ENCODE measurements around the gene PRICKLE2.

Gene PRICKLE2

DNA sequence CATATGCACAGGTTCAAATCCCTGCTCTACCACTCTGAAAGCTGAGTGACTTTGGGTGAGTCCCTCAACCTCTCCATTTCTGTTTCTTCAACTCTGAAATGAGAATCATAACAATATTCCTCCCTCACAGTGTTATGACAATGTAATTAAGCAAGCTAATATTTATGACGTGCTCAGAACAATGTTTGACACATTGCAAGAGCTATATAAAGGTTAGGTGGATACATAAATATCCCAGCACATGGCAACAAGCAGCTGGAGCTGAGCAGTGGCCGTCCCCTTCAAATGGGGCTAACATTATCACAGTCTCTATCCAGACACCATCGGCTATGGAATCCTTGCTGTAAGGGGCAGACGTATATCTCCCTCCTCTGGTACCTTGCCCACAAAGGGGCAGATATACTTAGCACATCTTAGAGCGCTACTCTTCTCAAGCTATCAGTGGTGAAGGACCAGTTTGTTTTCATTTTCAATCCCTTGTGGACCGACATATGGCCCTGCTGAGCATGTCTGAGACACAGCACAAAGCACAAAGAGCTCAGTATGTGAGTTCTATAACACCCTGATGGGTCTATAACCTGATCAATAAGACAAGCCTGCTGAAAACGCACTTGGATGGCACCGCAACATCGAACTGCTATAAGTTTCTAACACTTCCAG is 80.9 kb downstream of the PRICKLE2 start:
- TF ChIP-seq, protein P1, sequence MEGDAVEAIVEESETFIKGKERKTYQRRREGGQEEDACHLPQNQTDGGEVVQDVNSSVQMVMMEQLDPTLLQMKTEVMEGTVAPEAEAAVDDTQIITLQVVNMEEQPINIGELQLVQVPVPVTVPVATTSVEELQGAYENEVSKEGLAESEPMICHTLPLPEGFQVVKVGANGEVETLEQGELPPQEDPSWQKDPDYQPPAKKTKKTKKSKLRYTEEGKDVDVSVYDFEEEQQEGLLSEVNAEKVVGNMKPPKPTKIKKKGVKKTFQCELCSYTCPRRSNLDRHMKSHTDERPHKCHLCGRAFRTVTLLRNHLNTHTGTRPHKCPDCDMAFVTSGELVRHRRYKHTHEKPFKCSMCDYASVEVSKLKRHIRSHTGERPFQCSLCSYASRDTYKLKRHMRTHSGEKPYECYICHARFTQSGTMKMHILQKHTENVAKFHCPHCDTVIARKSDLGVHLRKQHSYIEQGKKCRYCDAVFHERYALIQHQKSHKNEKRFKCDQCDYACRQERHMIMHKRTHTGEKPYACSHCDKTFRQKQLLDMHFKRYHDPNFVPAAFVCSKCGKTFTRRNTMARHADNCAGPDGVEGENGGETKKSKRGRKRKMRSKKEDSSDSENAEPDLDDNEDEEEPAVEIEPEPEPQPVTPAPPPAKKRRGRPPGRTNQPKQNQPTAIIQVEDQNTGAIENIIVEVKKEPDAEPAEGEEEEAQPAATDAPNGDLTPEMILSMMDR (IDR thresholded peaks at IDR 0.05; ENCODE audit: borderline replicate concordance, insufficient read depth, low read depth, low read length): no peak
- no peak overlapping the region for H3K4me3 ChIP-seq (ENCODE audit: low read depth, low read length)

DNA sequence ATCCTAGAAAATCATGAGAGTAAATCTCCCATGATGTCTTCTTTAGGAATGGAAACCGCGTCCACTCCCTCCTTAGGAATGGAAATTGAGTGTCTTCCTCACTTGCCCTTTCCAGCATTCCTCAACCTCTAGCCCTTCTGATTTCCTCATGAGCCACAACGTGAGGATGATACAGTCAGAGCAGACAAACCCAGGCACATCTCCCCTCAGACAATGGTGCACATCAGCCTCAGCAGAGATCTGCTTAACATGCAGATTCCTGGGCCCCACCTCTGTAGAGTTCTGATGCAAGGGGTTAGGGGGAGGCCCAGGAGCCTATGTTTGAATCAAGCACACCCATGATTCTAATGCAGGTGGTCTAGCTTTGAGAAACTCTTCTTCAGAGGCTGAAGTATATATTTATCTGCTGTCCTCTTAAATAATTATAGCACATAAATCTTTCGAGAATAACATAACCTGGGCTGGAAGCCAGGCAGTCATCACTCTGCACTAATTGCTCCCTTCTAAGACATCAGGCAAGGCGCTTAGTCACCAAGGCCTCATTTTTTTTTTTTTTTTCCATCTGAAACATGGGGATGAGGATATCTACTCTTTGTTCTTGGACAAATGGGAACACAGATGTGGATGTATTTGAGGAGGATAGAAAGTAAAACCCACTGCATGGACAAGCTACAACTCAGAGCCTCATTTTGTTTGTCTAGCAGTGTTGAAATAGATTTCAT is 81.7 kb downstream of the PRICKLE2 start:
- TF ChIP-seq, protein P1 (IDR thresholded peaks at IDR 0.05; ENCODE audit: borderline replicate concordance, insufficient read depth, low read depth, low read length): no peak
- no peak overlapping the region for H3K4me3 ChIP-seq (ENCODE audit: low read depth, low read length)

DNA sequence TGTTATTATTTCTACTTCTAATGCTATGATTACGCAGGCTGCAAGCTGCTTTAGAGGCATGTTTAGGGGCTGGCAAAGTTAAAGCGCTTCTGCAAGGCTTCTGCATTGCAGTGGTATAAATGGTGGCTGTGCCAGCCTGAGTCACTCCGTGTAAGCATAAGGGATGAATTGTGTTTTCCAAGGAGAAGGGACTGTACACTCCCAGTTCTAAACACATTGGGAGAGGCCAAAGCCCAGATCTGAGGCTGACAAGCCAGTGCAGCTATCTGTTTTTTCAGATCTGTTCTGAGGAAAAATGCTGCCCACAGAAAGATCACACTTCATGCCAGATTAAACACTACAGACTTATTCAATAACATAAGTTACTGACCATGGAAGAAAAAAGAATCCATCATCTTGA is 83.8 kb downstream of the PRICKLE2 start:
- TF ChIP-seq, protein P1 (IDR thresholded peaks at IDR 0.05; ENCODE audit: borderline replicate concordance, insufficient read depth, low read depth, low read length): no peak
- H3K4me3 ChIP-seq (ENCODE audit: low read depth, low read length): no peak overlapping the region

DNA sequence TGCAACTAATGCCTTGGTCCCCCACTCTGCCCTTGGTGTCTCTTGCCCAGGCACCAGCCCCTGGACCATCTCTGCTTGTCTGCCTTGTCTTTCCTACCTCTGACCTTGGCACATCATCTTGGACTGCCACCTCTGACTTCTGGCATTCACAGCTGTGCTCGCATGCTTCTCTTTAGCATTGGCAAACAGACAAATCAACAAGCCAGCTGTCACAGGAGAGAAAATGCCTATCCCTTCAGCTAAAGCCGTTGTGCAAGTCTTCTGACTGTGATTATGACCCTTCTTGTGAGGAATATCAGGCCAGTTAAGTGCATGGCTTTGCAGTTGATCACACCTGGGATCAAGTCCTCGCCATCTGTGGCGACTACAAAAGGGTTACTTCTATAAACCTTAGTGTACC is 84.6 kb downstream of the PRICKLE2 start:
- TF ChIP-seq, protein P1 (IDR thresholded peaks at IDR 0.05; ENCODE audit: borderline replicate concordance, insufficient read depth, low read depth, low read length): no peak
- no peak overlapping the region for H3K4me3 ChIP-seq (ENCODE audit: low read depth, low read length)

DNA sequence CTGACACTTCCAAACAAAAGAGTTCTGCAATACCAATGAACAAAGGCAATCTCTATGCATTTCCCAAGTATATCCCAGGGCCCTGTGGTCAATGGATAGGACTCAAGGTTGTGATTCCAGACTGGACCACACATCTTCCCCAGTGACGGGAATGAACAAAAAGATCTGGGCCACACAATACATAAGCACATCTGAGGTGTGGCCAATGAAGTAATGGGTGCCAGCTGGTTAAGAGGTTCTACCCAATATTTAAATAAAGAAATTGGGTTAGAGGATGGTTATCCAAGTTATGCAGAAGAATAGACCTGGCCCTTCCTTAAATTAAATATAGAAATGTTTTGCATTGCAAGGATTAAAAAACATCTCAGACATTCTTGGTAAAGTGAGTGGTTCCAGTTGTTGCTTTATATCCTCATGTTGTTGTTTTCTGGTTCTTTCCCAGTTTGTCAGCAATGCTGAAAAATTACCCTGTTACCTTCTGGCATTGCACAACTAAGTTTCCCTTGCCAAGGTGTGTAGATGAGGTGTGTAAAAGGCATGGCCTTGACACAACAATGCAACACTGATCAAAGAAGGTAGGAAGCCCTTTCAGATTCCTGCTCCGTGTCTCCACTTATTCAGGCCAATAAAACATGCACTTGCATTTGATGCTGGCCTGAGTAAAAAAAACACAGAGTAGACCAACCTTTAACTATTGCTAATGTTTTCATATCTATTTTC is 86.5 kb downstream of the PRICKLE2 start:
- TF ChIP-seq, protein P1 (IDR thresholded peaks at IDR 0.05; ENCODE audit: borderline replicate concordance, insufficient read depth, low read depth, low read length): no peak
- no peak overlapping the region for H3K4me3 ChIP-seq (ENCODE audit: low read depth, low read length)

DNA sequence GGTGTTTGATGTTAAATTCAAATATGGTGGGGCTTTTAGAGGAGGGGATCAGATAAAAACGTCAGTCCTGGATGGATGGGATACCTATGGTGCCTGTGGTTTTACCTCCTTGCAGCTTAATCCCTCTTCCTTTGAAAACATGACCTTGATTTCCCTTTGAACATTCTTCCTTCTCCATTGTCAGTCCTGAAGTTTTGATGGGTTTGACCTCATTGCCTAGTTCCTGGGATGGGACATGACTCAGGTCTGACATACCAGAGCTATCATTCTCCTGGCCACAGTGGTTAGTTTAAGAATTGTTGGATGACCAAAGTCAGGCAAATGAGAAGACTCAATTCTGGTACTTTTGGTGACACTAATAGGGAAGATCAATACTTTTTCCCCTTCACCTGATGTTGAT is 87.2 kb downstream of the PRICKLE2 start:
- TF ChIP-seq, protein P1 (IDR thresholded peaks at IDR 0.05; ENCODE audit: borderline replicate concordance, insufficient read depth, low read depth, low read length): no peak
- H3K4me3 ChIP-seq (ENCODE audit: low read depth, low read length): no peak overlapping the region
